Left lung (tissue), 10 donors: Measurements from ENCODE around the gene RXRA. TPM values are rescaled to one million over a fixed set of nuclear protein-coding genes. Genes with fewer than 3 reads are reported as not detected.

Experiments used
- ATAC-seq: fragments of 200-7000 bp; cut with Tn5 transposase; one replicate; pipeline ENCODE4 v1.9.1; 2020; ENCODE audit warnings: moderate library complexity
- DNase-seq, 4 donors: peaks; one replicate each; pipeline ENCODE4 v3.0.0-alpha.2; 2013 to 2020
- H3K27ac ChIP-seq, 2 donors: fragments of 200-600 bp; sonication (generic) in 1 of 2; one replicate each; pipeline versions ENCODE4 v1.5.0 to v1.8.0; 2020 to 2021
- H3K27me3 ChIP-seq, 2 donors: fragments of 200-600 bp; sonication (generic) in 1 of 2; one replicate each; pipeline versions ENCODE4 v1.5.0 to v1.8.0; 2020 to 2021
- H3K36me3 ChIP-seq, 2 donors: fragments of 200-600 bp; sonication (generic) in 1 of 2; one replicate each; pipeline versions ENCODE4 v1.5.0 to v1.8.0; 2020 to 2021
- H3K4me1 ChIP-seq, 2 donors: fragments of 200-600 bp; one replicate each; pipeline ENCODE4 v1.8.0; 2021
- H3K4me3 ChIP-seq, 2 donors: fragments of 200-600 bp; sonication (generic) in 1 of 2; one replicate each; pipeline versions ENCODE4 v1.5.0 to v1.8.0; 2020 to 2021; ENCODE audit warnings: mild to moderate bottlenecking in 1 of 2
- H3K9me3 ChIP-seq, 2 donors: fragments of 200-600 bp; sonication (generic) in 1 of 2; one replicate each; pipeline versions ENCODE4 v1.5.0 to v1.8.0; 2020 to 2021
- intact Hi-C, 2 donors: fragments of 100-400 bp; cut with DNase I; formaldehyde crosslinking; loops; one replicate each; pipeline versions ENCODE4 v1.11.2 to v1.14.2; 2022
- polyA plus RNA-seq, 6 donors: library from polyadenylated mRNA; unstranded; fragments of 120-200 nt; gene quantifications; one replicate each; pipeline ENCODE4 v1.2.1, GENCODE V29; 2013; ENCODE audit not compliant: insufficient read length in 6 of 6
- total RNA-seq, 2 donors: library from RNA; stranded (reverse); fragmentation: NEBNext Ultra II Directional; extraction: Animal tissue kit (Norgen Biotek cat#: 25700); gene quantifications; one replicate each; pipeline ENCODE4 v1.2.1, GENCODE V29; 2021
- TF ChIP-seq, protein P1 (sequence below), 2 donors: fragments of 200-600 bp; sonication (generic) in 1 of 2; IDR thresholded peaks; one replicate each; pipeline versions ENCODE4 v1.5.0 to v1.8.0; 2021; ENCODE audit warnings: antibody characterized with exemption in 2 of 2
- donor health status: DM: no; HTN: yes; CAD: no.
- donor health status: DM: no; HTN: no; CAD: no.

The RXRA gene
- total and polyA plus RNA-seq, 8 donors: 42.2 to 79.5 (median 55.7) TPM

DNA sequence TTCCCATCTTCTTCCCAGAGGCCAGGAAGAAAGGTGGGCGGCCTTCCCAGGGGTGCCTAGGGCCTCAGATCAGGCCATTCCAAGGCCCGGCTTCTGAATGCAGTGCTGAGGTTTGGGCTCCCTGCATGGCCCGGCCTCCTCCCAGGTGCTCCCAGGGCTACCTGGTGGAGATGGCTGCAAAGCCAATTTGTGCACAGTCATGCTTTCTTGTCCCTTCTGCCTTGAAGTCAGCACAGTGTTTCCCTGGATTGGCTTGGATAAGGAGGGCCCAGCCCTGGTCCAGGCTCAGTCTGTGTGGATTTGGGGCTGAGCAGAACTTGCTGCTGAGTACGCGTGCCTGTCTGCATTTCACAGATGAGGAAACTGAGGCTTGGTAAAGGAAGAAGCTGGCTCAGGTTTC, 72.5 kb downstream of the RXRA start:
- no peak for DNase-seq
- Histone ChIP-seq H3K27ac (peak overlapping the region in 1 of 2 donors; percentile 75), H3K4me1 (peaks cover 38 to 97% of the 10 kb centered on the region in 2 donors)

GRCh38 chr9:134399435-134400056, 73.3 kb downstream of the RXRA start:
- ATAC-seq (no peak), DNase-seq (no peak)
- peak overlapping the region in 1 of 2 donors; percentile 75 for H3K27ac ChIP-seq
- H3K9me3 ChIP-seq: peaks cover 0 to 4% of the 10 kb centered on the region in 2 donors
- TF ChIP-seq, protein P1, sequence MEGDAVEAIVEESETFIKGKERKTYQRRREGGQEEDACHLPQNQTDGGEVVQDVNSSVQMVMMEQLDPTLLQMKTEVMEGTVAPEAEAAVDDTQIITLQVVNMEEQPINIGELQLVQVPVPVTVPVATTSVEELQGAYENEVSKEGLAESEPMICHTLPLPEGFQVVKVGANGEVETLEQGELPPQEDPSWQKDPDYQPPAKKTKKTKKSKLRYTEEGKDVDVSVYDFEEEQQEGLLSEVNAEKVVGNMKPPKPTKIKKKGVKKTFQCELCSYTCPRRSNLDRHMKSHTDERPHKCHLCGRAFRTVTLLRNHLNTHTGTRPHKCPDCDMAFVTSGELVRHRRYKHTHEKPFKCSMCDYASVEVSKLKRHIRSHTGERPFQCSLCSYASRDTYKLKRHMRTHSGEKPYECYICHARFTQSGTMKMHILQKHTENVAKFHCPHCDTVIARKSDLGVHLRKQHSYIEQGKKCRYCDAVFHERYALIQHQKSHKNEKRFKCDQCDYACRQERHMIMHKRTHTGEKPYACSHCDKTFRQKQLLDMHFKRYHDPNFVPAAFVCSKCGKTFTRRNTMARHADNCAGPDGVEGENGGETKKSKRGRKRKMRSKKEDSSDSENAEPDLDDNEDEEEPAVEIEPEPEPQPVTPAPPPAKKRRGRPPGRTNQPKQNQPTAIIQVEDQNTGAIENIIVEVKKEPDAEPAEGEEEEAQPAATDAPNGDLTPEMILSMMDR (IDR thresholded peaks at IDR 0.05): peak; percentile 40 to 89
- peaks cover 0 to 16% of the 10 kb centered on the region in 2 donors for H3K36me3 ChIP-seq
- intact Hi-C loops: loop anchor here in 1 of 2 donors (10.0 kb wide), 1 partner anchor 65 kb away; no protein-coding TSS in a partner anchor
- H3K4me1 ChIP-seq: peaks cover 46 to 99% of the 10 kb centered on the region in 2 donors
- no peaks in the 10 kb centered on the region for H3K27me3 ChIP-seq
- H3K4me3 ChIP-seq: no peak overlapping the region

More for the DNA sequence above, 72.5 kb downstream of the RXRA start:
- Histone ChIP-seq H3K4me3 (no peak overlapping the region), H3K36me3 (peaks cover 0 to 16% of the 10 kb centered on the region in 2 donors), H3K27me3 (no peaks in the 10 kb centered on the region), H3K9me3 (peaks cover 0 to 4% of the 10 kb centered on the region in 2 donors)
- no peak for ATAC-seq
- TF ChIP-seq, protein P1 (IDR thresholded peaks at IDR 0.05): no peak
- intact Hi-C loops: loop anchor here in 1 of 2 donors (10.0 kb wide), 1 partner anchor 64 kb away; no protein-coding TSS in a partner anchor

DNA sequence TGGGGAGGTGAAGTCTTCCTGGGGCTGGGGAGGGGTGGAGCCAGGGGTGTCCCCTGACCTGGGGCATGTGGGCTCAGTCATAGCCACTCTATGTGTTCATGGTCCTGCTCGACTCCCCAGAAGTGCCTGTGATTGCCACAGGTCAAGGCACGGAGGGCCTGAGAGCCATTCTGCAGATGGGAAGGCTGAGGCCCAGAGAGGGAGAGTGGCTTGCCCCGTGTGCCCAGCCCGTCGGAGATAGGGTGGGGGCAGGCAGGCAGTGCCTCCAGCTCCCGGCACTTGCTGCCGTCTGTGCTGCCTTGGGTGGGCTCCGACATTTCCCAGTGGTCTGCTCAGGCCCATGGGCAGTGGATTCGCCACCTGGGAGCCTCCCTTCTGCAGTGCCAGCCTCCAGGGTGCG, 74.0 kb downstream of the RXRA start:
- Histone ChIP-seq H3K27me3 (no peaks in the 10 kb centered on the region), H3K4me1 (peaks cover 47 to 99% of the 10 kb centered on the region in 2 donors), H3K27ac (peak overlapping the region in 1 of 2 donors; percentile 75), H3K9me3 (peaks cover 0 to 4% of the 10 kb centered on the region in 2 donors), H3K4me3 (no peak overlapping the region), H3K36me3 (peaks cover 0 to 16% of the 10 kb centered on the region in 2 donors)
- DNase-seq: no peak
- TF ChIP-seq, protein P1 (IDR thresholded peaks at IDR 0.05): no peak
- intact Hi-C loops: no loop called here
- ATAC-seq: no peak

- intact Hi-C loops: no loop called here
- TF ChIP-seq, protein P1 (IDR thresholded peaks at IDR 0.05): no peak
- H3K4me1 ChIP-seq: peaks cover 47 to 99% of the 10 kb centered on the region in 2 donors
These were observed 75.1 kb downstream of the RXRA start for GRCh38 chr9:134401391-134401790.

DNA sequence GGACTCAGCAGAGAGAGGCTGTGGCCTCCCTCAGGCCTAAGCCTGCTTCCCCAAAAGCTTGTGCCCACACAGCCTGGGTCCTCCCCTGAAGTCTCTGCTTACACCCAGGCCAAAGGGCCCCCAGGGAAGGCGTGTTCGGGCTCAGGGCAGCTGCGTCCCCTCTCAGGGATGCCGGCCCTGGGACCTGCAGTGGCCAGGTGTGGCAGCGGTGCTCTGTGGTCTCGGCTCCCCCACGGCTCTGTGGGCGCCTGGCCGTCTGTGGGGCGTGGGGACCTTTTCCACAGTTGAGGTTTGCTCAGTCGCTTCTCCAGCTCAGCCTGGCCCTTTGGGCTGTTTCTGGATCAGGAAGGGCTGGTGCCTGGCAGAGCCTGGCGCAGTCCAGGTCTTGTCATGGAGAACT, 75.9 kb downstream of the RXRA start:
- peaks cover 48 to 99% of the 10 kb centered on the region in 2 donors for H3K4me1 ChIP-seq
- no peaks in the 10 kb centered on the region for H3K27me3 ChIP-seq
- DNase-seq (no peak), ATAC-seq (no peak)
- H3K36me3 ChIP-seq: peaks cover 0 to 16% of the 10 kb centered on the region in 2 donors
- TF ChIP-seq, protein P1 (IDR thresholded peaks at IDR 0.05): no peak
- H3K4me3 ChIP-seq: no peak overlapping the region
- peaks cover 0 to 4% of the 10 kb centered on the region in 2 donors for H3K9me3 ChIP-seq
- H3K27ac ChIP-seq: no peak overlapping the region
- intact Hi-C loops: no loop called here

More at GRCh38 chr9:134401391-134401790, 75.1 kb downstream of the RXRA start:
- no peak overlapping the region for H3K27ac ChIP-seq
- DNase-seq (no peak), ATAC-seq (no peak)
- peaks cover 0 to 4% of the 10 kb centered on the region in 2 donors for H3K9me3 ChIP-seq
- H3K4me3 ChIP-seq: no peak overlapping the region
- H3K27me3 ChIP-seq: no peaks in the 10 kb centered on the region
- H3K36me3 ChIP-seq: peaks cover 0 to 16% of the 10 kb centered on the region in 2 donors
